H1 (cell line): ENCODE results near the gene CALHM5. TPM values are rescaled to one million over a fixed set of nuclear protein-coding genes. Genes with fewer than 3 reads are reported as not detected.
A peak's percentile ranks its signal among the peaks of the same experiment; 100 is the strongest.

Experiments
- ATF2 ChIP-seq: IDR thresholded peaks from 2 replicates; pipeline ENCODE4 v1.6.1; 2012; ENCODE audit warnings: low read length, inconsistent platforms
- JUND ChIP-seq: IDR thresholded peaks from 2 replicates; pipeline ENCODE4 v1.6.1; 2011; ENCODE audit warnings: mild to moderate bottlenecking, improper control_type of control experiment, low read length
- USF2 ChIP-seq: IDR thresholded peaks from 2 replicates; pipeline ENCODE4 v1.6.1; 2011; ENCODE audit warnings: low read length, improper control_type of control experiment
- polyA plus RNA-seq, 7 experiments: library from polyadenylated mRNA; depleted of rRNA in 3 of 7; stranded (reverse) in 5 of 7; unstranded in 2 of 7; fragments of >200 nt in 5 of 7; fragments of 200-250 nt in 2 of 7; gene quantifications; 1 replicate in 5 of 7; 2 replicates in 1 of 7; 4 replicates in 1 of 7; pipeline versions ENCODE4 v1.2.1 to v1.2.3, GENCODE V29; 2011 to 2013; ENCODE audit warnings: missing spikeins in 2 of 7, mixed read lengths in 2 of 7
- total RNA-seq: library from RNA; stranded (reverse); fragmentation: NEBNext Ultra II Directional; extraction: Animal tissue kit (Norgen Biotek cat#: 25700); gene quantifications from 2 replicates; pipeline ENCODE4 v1.2.1, GENCODE V29; 2021

The CALHM5 gene
- total and polyA plus RNA-seq, 2 of the 8 experiments (the other 6 are each of a cell fraction or from before 2014, with no cell fraction given), result 0.05 to 0.09 TPM

- TF ChIP-seq USF2 (peak; percentile 26; the same call in 1 of the 2 replicates), JUND (no peak), ATF2 (no peak)
- TF ChIP-seq, all 59 proteins: peak for 3
Observed at GRCh38 chr6:116561377-116562018, 50.1 kb downstream of the CALHM5 start (continued).
